ENCODE measurements around the gene UHRF1.
"Not testable (repeated sequence)": the region's sequence is repeated elsewhere in the genome, so short reads cannot be mapped to it uniquely, and the experiment has no call there.

The UHRF1 gene

GRCh38 chr19:4971816-4972495, 62.7 kb downstream of the UHRF1 start:
- no peak for DNase-seq (ENCODE audit: low read depth in 2 of 2)

- no peak for DNase-seq (ENCODE audit: low read depth in 2 of 2)
Observed at GRCh38 chr19:4972509-4973230, 63.4 kb downstream of the UHRF1 start.

GRCh38 chr19:4974880-4975469, 65.7 kb downstream of the UHRF1 start:
- DNase-seq (ENCODE audit: low read depth in 2 of 2) = no peak

GRCh38 chr19:4975601-4976000, 66.3 kb downstream of the UHRF1 start:
- DNase-seq (ENCODE audit: low read depth in 2 of 2) = not testable (repeated sequence)

GRCh38 chr19:4976401-4977298, 67.3 kb downstream of the UHRF1 start:
- DNase-seq (ENCODE audit: low read depth in 2 of 2) = no peak

- DNase-seq (ENCODE audit: low read depth in 2 of 2) = no peak
Observed at GRCh38 chr19:4977299-4978174, 68.2 kb downstream of the UHRF1 start.

GRCh38 chr19:4979211-4979807, 70.0 kb downstream of the UHRF1 start:
- no peak for DNase-seq (ENCODE audit: low read depth in 2 of 2)

GRCh38 chr19:4980067-4980466, 70.8 kb downstream of the UHRF1 start:
- no peak for DNase-seq (ENCODE audit: low read depth in 2 of 2)

- no peak for DNase-seq (ENCODE audit: low read depth in 2 of 2)
Observed at GRCh38 chr19:4980838-4981680, 71.8 kb downstream of the UHRF1 start.

- no peak for DNase-seq (ENCODE audit: low read depth in 2 of 2)
Observed at GRCh38 chr19:4981681-4981958, 72.3 kb downstream of the UHRF1 start.

GRCh38 chr19:4983346-4984105, 74.2 kb downstream of the UHRF1 start:
- no peak for DNase-seq (ENCODE audit: low read depth in 2 of 2)

- DNase-seq (ENCODE audit: low read depth in 2 of 2) = no peak
Observed at GRCh38 chr19:4984106-4984380, 74.7 kb downstream of the UHRF1 start.

GRCh38 chr19:4984438-4984990, 75.2 kb downstream of the UHRF1 start:
- no peak for DNase-seq (ENCODE audit: low read depth in 2 of 2)

GRCh38 chr19:4985551-4985991, 76.3 kb downstream of the UHRF1 start:
- no peak for DNase-seq (ENCODE audit: low read depth in 2 of 2)

- DNase-seq (ENCODE audit: low read depth in 2 of 2) = no peak
Observed at GRCh38 chr19:4986056-4986455, 76.8 kb downstream of the UHRF1 start.

GRCh38 chr19:4986471-4986891, 77.2 kb downstream of the UHRF1 start:
- no peak for DNase-seq (ENCODE audit: low read depth in 2 of 2)

GRCh38 chr19:4987256-4987655, 78.0 kb downstream of the UHRF1 start:
- no peak for DNase-seq (ENCODE audit: low read depth in 2 of 2)

GRCh38 chr19:4987692-4988370, 78.5 kb downstream of the UHRF1 start:
- DNase-seq (ENCODE audit: low read depth in 2 of 2) = no peak
